GM19468 (cell line): ENCODE results near the gene CENPP.

Experiments
- ATAC-seq: cut with Tn5 transposase; IDR thresholded peaks from one replicate; pipeline ENCODE4 v1.9.1; 2021; ENCODE audit warnings: mild to moderate bottlenecking, moderate library complexity, moderate number of reproducible peaks; ENCODE audit not compliant: unreplicated experiment; ENCODE audit errors: extremely low read depth

Gene CENPP

DNA sequence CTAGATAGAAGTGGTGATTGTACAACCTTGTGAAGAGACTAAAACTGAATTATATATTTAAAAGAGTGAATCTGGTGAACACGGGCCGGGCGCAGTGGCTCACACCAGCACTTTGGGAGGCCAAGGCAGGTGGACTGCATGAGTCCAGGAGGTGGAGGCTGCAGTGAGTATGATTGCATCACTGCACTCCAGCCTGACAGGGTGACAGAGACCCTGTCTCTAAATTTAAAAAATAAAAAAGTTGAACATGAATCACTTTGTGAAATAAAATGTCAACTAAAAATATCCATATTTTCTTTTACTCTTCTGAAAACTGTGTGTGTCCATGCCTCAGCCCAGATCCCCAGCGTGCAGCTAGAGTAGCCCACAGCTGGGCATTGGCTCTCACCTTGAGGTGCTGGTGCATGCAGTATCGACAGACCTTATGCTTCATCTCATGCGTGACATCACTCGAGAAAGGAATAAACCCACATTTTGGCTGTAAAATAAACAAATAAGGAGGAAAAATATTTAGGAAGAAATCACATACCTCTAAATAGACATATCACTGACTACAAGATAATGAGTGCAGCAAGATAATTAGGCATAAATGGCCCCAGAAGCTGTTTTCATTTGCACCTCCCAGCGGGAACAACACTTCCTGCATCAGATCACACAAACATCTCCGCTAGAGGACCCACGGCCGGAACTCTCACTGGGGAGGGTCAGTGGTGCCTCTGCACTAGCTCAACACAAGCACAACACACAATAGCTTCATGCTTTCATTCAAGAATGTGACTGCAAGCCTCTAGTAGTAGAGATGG lies 322.1 kb downstream of the CENPP start:
- no peak for ATAC-seq

- no peak for ATAC-seq
Observed at GRCh38 chr9:92648474-92648971, 322.8 kb downstream of the CENPP start.

GRCh38 chr9:92649007-92649406 lies 323.3 kb downstream of the CENPP start:
- ATAC-seq, result no peak

DNA sequence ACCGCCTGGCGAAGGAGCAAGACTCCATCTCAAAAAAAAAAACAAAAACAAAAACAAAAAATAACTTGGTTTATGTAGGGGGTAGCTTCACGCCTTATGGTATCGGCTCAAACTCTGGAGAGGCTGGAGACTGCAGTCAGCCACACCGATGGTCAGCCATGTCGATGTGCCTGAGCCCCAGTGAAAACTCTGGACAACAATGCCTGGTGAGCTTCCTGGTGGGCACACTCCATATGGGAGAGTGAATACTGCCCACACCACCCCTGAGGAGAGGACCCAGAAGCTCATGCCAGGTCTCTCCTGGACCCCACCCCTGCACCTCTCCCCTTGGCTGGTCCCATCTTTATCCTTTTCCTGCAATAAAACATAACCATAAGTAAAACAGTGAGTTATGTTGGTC lies 324.5 kb downstream of the CENPP start:
- ATAC-seq, result no peak

- no peak for ATAC-seq
Observed at GRCh38 chr9:92650839-92651621, 325.3 kb downstream of the CENPP start.

- ATAC-seq, result no peak
Observed at GRCh38 chr9:92652461-92652860, 326.7 kb downstream of the CENPP start.

- no peak for ATAC-seq
Observed at GRCh38 chr9:92654481-92655301, 328.9 kb downstream of the CENPP start.

DNA sequence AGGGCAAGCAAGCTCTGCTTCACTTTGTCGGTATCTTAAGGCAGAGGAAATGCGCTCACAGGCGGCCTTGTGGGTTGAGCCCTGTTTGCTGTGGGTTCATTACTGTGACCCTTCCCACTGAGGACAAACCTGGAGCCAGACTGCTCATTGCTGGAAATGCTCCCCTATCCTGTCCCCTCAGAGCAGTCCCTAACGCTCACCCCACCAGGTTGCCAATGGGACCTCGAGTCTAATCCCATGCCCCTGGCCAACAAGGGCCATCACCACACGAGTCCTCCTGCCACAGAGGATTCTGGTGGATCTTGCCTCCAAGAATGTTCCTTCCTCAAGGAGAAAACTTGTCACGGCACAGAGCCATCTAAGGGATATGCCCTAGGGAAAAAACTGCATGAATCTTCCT lies 329.6 kb downstream of the CENPP start:
- ATAC-seq, result no peak

- no peak for ATAC-seq
Observed at GRCh38 chr9:92655896-92656536, 330.3 kb downstream of the CENPP start.

DNA sequence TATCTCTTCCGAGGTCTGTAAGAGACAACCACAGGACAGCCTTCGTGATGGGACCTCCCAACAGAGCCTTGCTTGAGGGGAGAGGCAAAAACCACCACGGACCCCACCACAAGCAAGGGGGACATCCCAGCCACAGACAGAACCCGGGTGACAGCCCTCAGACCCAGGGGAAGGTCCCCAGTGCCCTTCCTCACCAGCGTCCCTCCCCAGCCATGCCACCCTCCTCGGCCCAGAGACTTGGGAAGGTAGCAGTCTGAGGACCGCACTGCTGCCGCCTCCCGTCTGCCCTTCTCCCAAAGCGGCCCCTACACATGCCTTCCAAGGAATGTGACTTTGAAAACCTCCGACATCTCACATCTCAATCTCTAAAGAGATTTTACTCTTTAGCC lies 330.8 kb downstream of the CENPP start:
- ATAC-seq, result no peak

- ATAC-seq, result no peak
Observed at GRCh38 chr9:92657296-92658094, 331.7 kb downstream of the CENPP start.

- no peak for ATAC-seq
Observed at GRCh38 chr9:92658176-92658575, 332.4 kb downstream of the CENPP start.

GRCh38 chr9:92658611-92659010 lies 332.9 kb downstream of the CENPP start:
- no peak for ATAC-seq

GRCh38 chr9:92659601-92660000 lies 333.8 kb downstream of the CENPP start:
- no peak for ATAC-seq

GRCh38 chr9:92660266-92660665 lies 334.5 kb downstream of the CENPP start:
- ATAC-seq, result no peak

DNA sequence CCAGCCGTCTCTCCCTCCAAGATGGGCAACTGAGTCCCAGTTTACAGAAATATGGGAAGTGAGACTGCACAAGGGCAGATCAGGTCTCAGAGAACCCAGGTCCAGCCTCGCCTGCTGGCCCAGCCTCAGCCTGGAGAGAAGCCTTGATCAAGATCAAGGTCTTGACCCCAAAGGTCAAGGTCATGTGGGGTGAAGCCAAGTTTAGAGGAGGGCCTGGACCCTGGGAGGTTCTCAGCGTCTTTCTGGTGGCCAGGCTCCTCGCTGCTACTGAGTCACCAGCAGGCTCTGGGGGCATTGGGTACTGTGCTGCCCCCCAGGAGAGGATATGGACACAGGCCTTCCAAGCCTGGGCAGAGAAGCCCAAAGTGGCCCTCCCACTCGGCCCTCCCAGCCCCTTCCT lies 335.4 kb downstream of the CENPP start:
- ATAC-seq, result no peak

DNA sequence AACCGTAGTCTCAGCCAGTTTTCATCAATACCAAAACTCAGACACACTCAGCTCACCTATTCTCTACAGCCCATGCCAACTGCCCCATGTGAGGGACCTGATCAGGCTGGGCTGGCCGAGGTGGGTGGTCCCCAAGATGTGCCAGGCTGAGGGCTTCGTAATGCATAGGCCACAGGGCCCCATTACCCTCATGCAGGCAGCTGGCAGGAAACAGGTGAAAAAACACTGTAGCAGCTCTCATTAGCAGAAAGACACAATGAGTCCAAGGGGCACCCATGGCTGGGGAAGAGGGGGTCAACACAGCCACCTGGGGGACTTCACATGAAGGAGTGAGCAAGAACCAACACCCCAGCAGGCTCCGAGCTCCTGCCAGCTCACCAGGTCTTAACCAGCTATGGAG lies 336.0 kb downstream of the CENPP start:
- ATAC-seq, result no peak

DNA sequence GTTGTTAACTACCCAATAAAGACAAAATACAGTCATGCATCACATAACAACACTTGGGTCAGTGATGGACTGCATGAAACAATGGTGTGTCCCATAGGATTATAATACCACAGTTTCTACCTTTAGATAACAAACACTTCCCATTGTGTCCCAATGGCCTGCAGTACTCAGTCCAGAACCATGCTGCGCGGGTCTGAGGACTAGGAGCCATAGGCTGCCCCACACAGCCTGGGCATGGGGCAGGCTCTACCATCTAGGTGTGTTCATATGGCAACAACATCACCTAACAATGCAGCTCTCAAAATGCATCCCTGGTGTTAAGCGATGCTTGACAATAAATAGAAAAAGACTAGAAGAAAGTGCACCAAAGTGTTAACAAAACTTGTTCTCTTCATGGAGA lies 337.4 kb downstream of the CENPP start:
- ATAC-seq, result no peak

DNA sequence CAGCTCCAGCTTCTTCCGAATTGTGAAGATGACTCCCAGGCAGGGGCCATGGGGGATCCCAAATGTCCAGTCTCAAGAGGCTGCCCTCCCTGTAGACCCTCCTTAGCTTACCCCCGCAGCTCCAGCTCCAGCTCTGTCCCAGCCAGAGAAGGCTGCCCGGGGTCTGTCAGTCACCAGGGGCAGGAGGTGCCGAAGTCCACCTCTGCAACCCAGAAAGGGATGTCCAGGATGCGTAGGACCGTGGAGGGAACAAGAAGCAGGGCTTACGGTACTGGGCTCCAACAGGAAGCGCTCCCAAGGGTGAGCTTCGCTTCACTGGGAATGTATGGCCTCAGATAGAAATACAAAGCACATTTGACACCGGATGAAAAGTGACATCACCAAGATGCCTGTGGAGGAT lies 338.2 kb downstream of the CENPP start:
- no peak for ATAC-seq
